Large intestine (tissue), 3 donors: ENCODE measurements around the gene PRDM16. TPM values are rescaled to one million over a fixed set of nuclear protein-coding genes. Genes with fewer than 3 reads are reported as not detected.

Experiments used
- DNase-seq, 2 donors: peaks; one replicate each; pipeline versions ENCODE4 v3.0.0 to v3.0.0-alpha.2; 2013
- H3K27ac ChIP-seq: one replicate; pipeline ENCODE4 v1.5.1; 2013; ENCODE audit warnings: low read length
- H3K27me3 ChIP-seq: 2 replicates; pipeline ENCODE4 v1.6.1; 2013; ENCODE audit warnings: low read length; ENCODE audit not compliant: control insufficient read depth, insufficient read depth
- H3K36me3 ChIP-seq: 2 replicates; pipeline ENCODE4 v1.6.1; 2013; ENCODE audit warnings: low read length; ENCODE audit not compliant: control insufficient read depth, insufficient read depth
- H3K4me1 ChIP-seq: one replicate; pipeline ENCODE4 v1.6.1; 2013; ENCODE audit warnings: low read length; ENCODE audit not compliant: control insufficient read depth, insufficient read depth
- H3K4me3 ChIP-seq: one replicate; pipeline ENCODE4 v1.5.1; 2013; ENCODE audit warnings: low read length
- H3K9me3 ChIP-seq: one replicate; pipeline ENCODE4 v1.6.1; 2013; ENCODE audit warnings: mild to moderate bottlenecking, low read depth, low read length, moderate library complexity; ENCODE audit not compliant: control insufficient read depth
- WGBS: methylation state at CpG from one replicate; pipeline ENCODE4 v1.1.5; 2013; ENCODE audit warnings: low lambda C conversion rate; ENCODE audit not compliant: insufficient coverage; 5-methylcytosine and 5-hydroxymethylcytosine counted together
- polyA plus RNA-seq: library from polyadenylated mRNA; unstranded; fragments of 120-200 nt; gene quantifications from one replicate; pipeline ENCODE4 v1.2.1, GENCODE V29; 2013

The PRDM16 gene
- polyA plus RNA-seq, 1 donor = 20.6 TPM

- WGBS = no CpG with 5 or more reads among the region's 91 CpGs
- no peaks in the 10 kb centered on the region for H3K4me1 ChIP-seq
- no peak overlapping the region for H3K27ac ChIP-seq
- H3K9me3 ChIP-seq = peaks cover 20% of the 10 kb centered on the region
- peak overlapping the region; percentile 32 for H3K4me3 ChIP-seq
- peaks cover 83% of the 10 kb centered on the region for H3K27me3 ChIP-seq
- peak; percentile 38 to 75 for DNase-seq
- no peaks in the 10 kb centered on the region for H3K36me3 ChIP-seq
These were observed 697 bp downstream of the PRDM16 start for GRCh38 chr1:3069491-3070308.

- Histone ChIP-seq H3K36me3 (no peaks in the 10 kb centered on the region), H3K27ac (no peak overlapping the region), H3K4me3 (no peak overlapping the region), H3K4me1 (no peaks in the 10 kb centered on the region), H3K27me3 (peaks cover 80% of the 10 kb centered on the region), H3K9me3 (peaks cover 20% of the 10 kb centered on the region)
- no peak for DNase-seq
- WGBS = no CpG with 5 or more reads among the region's 57 CpGs
These were observed 1.3 kb downstream of the PRDM16 start for GRCh38 chr1:3070309-3070643.

GRCh38 chr1:3070644-3071564 is 1.9 kb downstream of the PRDM16 start:
- peaks cover 79% of the 10 kb centered on the region for H3K27me3 ChIP-seq
- DNase-seq = peak in 1 of 2 donors; percentile 33
- H3K9me3 ChIP-seq = peaks cover 20% of the 10 kb centered on the region
- H3K27ac ChIP-seq = no peak overlapping the region
- H3K4me3 ChIP-seq = no peak overlapping the region
- no peaks in the 10 kb centered on the region for H3K36me3 ChIP-seq
- no CpG with 5 or more reads among the region's 97 CpGs for WGBS
- no peaks in the 10 kb centered on the region for H3K4me1 ChIP-seq

- no CpG with 5 or more reads among the region's 17 CpGs for WGBS
- no peak overlapping the region for H3K4me3 ChIP-seq
- H3K36me3 ChIP-seq = no peaks in the 10 kb centered on the region
- DNase-seq = no peak
- no peak overlapping the region for H3K27ac ChIP-seq
- peaks cover 20% of the 10 kb centered on the region for H3K9me3 ChIP-seq
- H3K4me1 ChIP-seq = no peaks in the 10 kb centered on the region
- peaks cover 77% of the 10 kb centered on the region for H3K27me3 ChIP-seq
These were observed 2.8 kb downstream of the PRDM16 start for GRCh38 chr1:3071565-3072390.

- Histone ChIP-seq H3K9me3 (peaks cover 16% of the 10 kb centered on the region), H3K27me3 (peaks cover 71% of the 10 kb centered on the region), H3K27ac (no peak overlapping the region), H3K4me1 (no peaks in the 10 kb centered on the region), H3K4me3 (no peak overlapping the region), H3K36me3 (no peaks in the 10 kb centered on the region)
- DNase-seq = no peak
- WGBS = no CpG with 5 or more reads among the region's 32 CpGs
These were observed 3.6 kb downstream of the PRDM16 start for GRCh38 chr1:3072391-3073185.

GRCh38 chr1:3073186-3073488 is 4.1 kb downstream of the PRDM16 start:
- H3K4me3 ChIP-seq = no peak overlapping the region
- 82% methylated on average over 2 of the region's 9 CpGs for WGBS
- no peak overlapping the region for H3K27ac ChIP-seq
- peaks cover 66% of the 10 kb centered on the region for H3K27me3 ChIP-seq
- H3K4me1 ChIP-seq = no peaks in the 10 kb centered on the region
- H3K36me3 ChIP-seq = no peaks in the 10 kb centered on the region
- peaks cover 11% of the 10 kb centered on the region for H3K9me3 ChIP-seq
- DNase-seq = no peak

GRCh38 chr1:3073489-3074296 is 4.7 kb downstream of the PRDM16 start:
- no peak overlapping the region for H3K4me3 ChIP-seq
- peaks cover 11% of the 10 kb centered on the region for H3K9me3 ChIP-seq
- no peak overlapping the region for H3K27ac ChIP-seq
- H3K4me1 ChIP-seq = no peaks in the 10 kb centered on the region
- no CpG with 5 or more reads among the region's 82 CpGs for WGBS
- no peak for DNase-seq
- H3K36me3 ChIP-seq = no peaks in the 10 kb centered on the region
- peaks cover 62% of the 10 kb centered on the region for H3K27me3 ChIP-seq

GRCh38 chr1:3074297-3074741 is 5.3 kb downstream of the PRDM16 start:
- DNase-seq = no peak
- H3K4me3 ChIP-seq = no peak overlapping the region
- H3K36me3 ChIP-seq = no peaks in the 10 kb centered on the region
- H3K27ac ChIP-seq = no peak overlapping the region
- peaks cover 11% of the 10 kb centered on the region for H3K9me3 ChIP-seq
- H3K27me3 ChIP-seq = peaks cover 61% of the 10 kb centered on the region
- no CpG with 5 or more reads among the region's 13 CpGs for WGBS
- H3K4me1 ChIP-seq = no peaks in the 10 kb centered on the region

- no peak for DNase-seq
- Histone ChIP-seq H3K4me3 (no peak overlapping the region), H3K27ac (no peak overlapping the region), H3K36me3 (no peaks in the 10 kb centered on the region), H3K4me1 (no peaks in the 10 kb centered on the region), H3K27me3 (peaks cover 63% of the 10 kb centered on the region), H3K9me3 (peaks cover 11% of the 10 kb centered on the region)
- WGBS = no CpG with 5 or more reads among the region's 12 CpGs
These were observed 5.8 kb downstream of the PRDM16 start for GRCh38 chr1:3074800-3075199.
